Kidney (tissue), 22 donors: Measurements from ENCODE around the gene SCN4B. TPM values are rescaled to one million over a fixed set of nuclear protein-coding genes. Genes with fewer than 3 reads are reported as not detected.
A peak's percentile ranks its signal among the peaks of the same experiment; 100 is the strongest.

Experiments used
- DNase-seq, 5 donors: peaks; one replicate each; pipeline ENCODE4 v3.0.0-alpha.2; 2013 to 2020
- FAIRE-seq: peaks from 2 replicates; lab custom pipeline; 2012; peaks lifted over from hg19 to GRCh38; lab: Jason Lieb, UNC
- H3K27ac ChIP-seq, 2 donors: one replicate each; pipeline ENCODE4 v1.7.0; 2013; ENCODE audit warnings: low read depth in 2 of 2, low read length in 2 of 2, inconsistent platforms in 1 of 2
- H3K27me3 ChIP-seq: one replicate; pipeline ENCODE4 v1.7.1; 2013; ENCODE audit warnings: low read length, inconsistent platforms; ENCODE audit not compliant: control insufficient read depth, insufficient read depth
- H3K36me3 ChIP-seq, 3 donors: one replicate each; pipeline versions ENCODE4 v1.7.0 to v1.7.1; 2013; ENCODE audit warnings: low read length in 3 of 3, control low read depth in 1 of 3, inconsistent platforms in 1 of 3; ENCODE audit not compliant: insufficient read depth in 3 of 3, control insufficient read depth in 2 of 3
- H3K4me1 ChIP-seq, 3 donors: one replicate each; pipeline versions ENCODE4 v1.7.0 to v1.7.1; 2013; ENCODE audit warnings: low read length in 3 of 3, inconsistent platforms in 1 of 3, low read depth in 1 of 3; ENCODE audit not compliant: control insufficient read depth in 2 of 3, insufficient read depth in 2 of 3
- H3K4me3 ChIP-seq, 3 donors: one replicate each; pipeline versions ENCODE4 v1.7.0 to v1.8.1; 2013; ENCODE audit warnings: low read length in 3 of 3, control low read depth in 1 of 3, inconsistent platforms in 1 of 3
- H3K9ac ChIP-seq, 3 donors: one replicate each; pipeline versions ENCODE4 v1.7.0 to v1.7.1; 2013; ENCODE audit warnings: low read length in 3 of 3, control low read depth in 1 of 3, inconsistent platforms in 1 of 3
- H3K9me3 ChIP-seq, 3 donors: one replicate each; pipeline versions ENCODE4 v1.7.0 to v1.7.1; 2013; ENCODE audit warnings: low read length in 3 of 3, control low read depth in 1 of 3, inconsistent platforms in 1 of 3; ENCODE audit not compliant: control insufficient read depth in 2 of 3, insufficient read depth in 1 of 3
- CTCF ChIP-seq: IDR thresholded peaks from 3 replicates; pipeline ENCODE4 v1.5.1; 2012; ENCODE audit warnings: mild to moderate bottlenecking, moderate library complexity, borderline replicate concordance; ENCODE audit not compliant: insufficient read depth; ENCODE audit errors: extremely low read depth
- intact Hi-C: fragments of 100-400 bp; cut with DNase I; formaldehyde crosslinking; loops from one replicate; pipeline ENCODE4 v1.11.1; 2022
- long read RNA-seq, 10 donors: library from polyadenylated mRNA in 1 of 10; unstranded in 1 of 10; transcript quantifications; one replicate each; pipeline ENCODE4 v2.0.0 and lab custom pipeline, GENCODE V29; 2021 to 2026
- polyA plus RNA-seq: library from polyadenylated mRNA; stranded (reverse); fragments of 350-450 nt; fragmentation: Illumina TruSeq; extraction: RNeasy Lipid Tissue Mini Kit (QIAGEN cat#74804); gene quantifications from one replicate; pipeline ENCODE4 v1.2.3, GENCODE V29; 2014; ENCODE audit warnings: low read depth, low replicate concordance; ENCODE audit not compliant: insufficient read depth
- total RNA-seq: library from RNA; stranded (reverse); fragmentation: NEBNext Ultra II Directional; extraction: Animal tissue kit (Norgen Biotek cat#: 25700); gene quantifications from one replicate; pipeline ENCODE4 v1.2.1, GENCODE V29; 2021
- donor health status: control.
- donor health status: control.
- donor health status: control.
- donor health status: control.
- donor health status: control.
- donor health status: DM: yes; HTN: yes; CAD: no.
- donor health status: Normal renal cell carcinoma (clear cell type).

Gene SCN4B
- total RNA-seq (3.5 TPM), polyA plus RNA-seq (1.4 TPM)
- long read RNA-seq, donor 1: 0 reads
- long read RNA-seq, donor 2: 0 reads
- long read RNA-seq, donor 3: 0 reads
- long read RNA-seq, donor 4: 0 reads
- long read RNA-seq, donor 5: 0 reads
- long read RNA-seq, donor 6: 0 reads
- long read RNA-seq, donor 7, partial matches to known transcripts: 0 of 4 reads
- long read RNA-seq, donor 7, other reads (novel, unspliced or antisense): 4 of 4 reads
- long read RNA-seq, donor 8: 0 reads
- long read RNA-seq, donor 9: 0 reads
- long read RNA-seq, donor 10: 0 reads

GRCh38 chr11:118152552-118153471 lies at the start of gene SCN4B:
Gene SCN4B, minus strand, starts transcription at chr11:118152823. Its CDS starts 150 bp downstream, at chr11:118152673.
- no peak for TF ChIP-seq CTCF
- H3K4me3 ChIP-seq: peak within 1 kb of the TSS in 2 of 3 donors; percentile 51
- H3K36me3 ChIP-seq: no peaks in the 10 kb centered on the region
- H3K9ac ChIP-seq: no peak within 1 kb of the TSS
- H3K4me1 ChIP-seq: peaks cover 0 to 15% (median 0%) of the 10 kb centered on the region in 3 donors
- H3K9me3 ChIP-seq: no peaks in the 10 kb centered on the region
- peaks cover 24% of the 10 kb centered on the region for H3K27me3 ChIP-seq
- DNase-seq (peak; percentile 85 to 92 (median 87)), FAIRE-seq (no peak)
- no peak within 1 kb of the TSS for H3K27ac ChIP-seq
- intact Hi-C loops: no loop called here

- H3K27me3 ChIP-seq: peaks cover 2% of the 10 kb centered on the region
- peak overlapping the region in 1 of 2 donors; percentile 3 for H3K27ac ChIP-seq
- TF ChIP-seq CTCF: no peak
- no peaks in the 10 kb centered on the region for H3K9me3 ChIP-seq
- FAIRE-seq: no peak
- H3K36me3 ChIP-seq: no peaks in the 10 kb centered on the region
- no peak for DNase-seq
- H3K4me3 ChIP-seq: peak overlapping the region in 1 of 3 donors; percentile 20
- no peak overlapping the region for H3K9ac ChIP-seq
- intact Hi-C loops: no loop called here
- H3K4me1 ChIP-seq: peaks cover 0 to 13% (median 9%) of the 10 kb centered on the region in 3 donors
These were observed 49.3 kb upstream of the SCN4B start for GRCh38 chr11:118201966-118202365.

GRCh38 chr11:118200901-118201680 lies 48.5 kb upstream of the SCN4B start:
- Histone ChIP-seq H3K36me3 (no peaks in the 10 kb centered on the region), H3K4me3 (no peak overlapping the region), H3K27ac (no peak overlapping the region), H3K4me1 (peaks cover 0 to 13% (median 1%) of the 10 kb centered on the region in 3 donors), H3K9ac (no peak overlapping the region), H3K27me3 (peaks cover 2% of the 10 kb centered on the region), H3K9me3 (no peaks in the 10 kb centered on the region)
- no peak for DNase-seq
- intact Hi-C loops: no loop called here
- TF ChIP-seq CTCF: no peak
- no peak for FAIRE-seq
